Fibroblast of lung (primary cell): ENCODE measurements around the gene CRTAC1. TPM values are rescaled to one million over a fixed set of nuclear protein-coding genes. Genes with fewer than 3 reads are reported as not detected.

Experiments
- DNase-seq, 2 donors: peaks; one replicate each; pipeline versions ENCODE4 v3.0.0 to v3.0.0-alpha.2; 2010; ENCODE audit warnings: low read depth in 2 of 2
- H2AFZ ChIP-seq: 2 replicates; pipeline ENCODE4 v1.5.1; 2012; ENCODE audit warnings: low read length, control low read depth, inconsistent platforms
- H3K27ac ChIP-seq: 2 replicates; pipeline ENCODE4 v1.5.1; 2011; ENCODE audit warnings: low read length, control low read depth; ENCODE audit not compliant: insufficient read depth
- H3K27me3 ChIP-seq: 2 replicates; pipeline ENCODE4 v1.5.1; 2011; ENCODE audit warnings: mild to moderate bottlenecking, low read length; ENCODE audit not compliant: control insufficient read depth, insufficient read depth
- H3K36me3 ChIP-seq: 2 replicates; pipeline ENCODE4 v1.5.1; 2011; ENCODE audit warnings: low read length; ENCODE audit not compliant: control insufficient read depth, insufficient read depth
- H3K4me1 ChIP-seq: 2 replicates; pipeline ENCODE4 v1.5.1; 2011; ENCODE audit warnings: low read length; ENCODE audit not compliant: control insufficient read depth, insufficient read depth; ENCODE audit errors: extremely low read depth
- H3K4me2 ChIP-seq: 2 replicates; pipeline ENCODE4 v1.5.1; 2011; ENCODE audit warnings: low read length, control low read depth; ENCODE audit not compliant: insufficient read depth; ENCODE audit errors: extremely low read depth
- H3K4me3 ChIP-seq, 4 experiments: fragments of 200-600 bp in 1 of 4; sonication (generic) in 1 of 4; replicated peaks in 1 of 4; 2 replicates each; pipeline ENCODE4 v1.5.1; 2011 to 2016; ENCODE audit warnings: low read length in 4 of 4, low read depth in 3 of 4, mild to moderate bottlenecking in 3 of 4, control low read depth in 2 of 4, inconsistent platforms in 1 of 4, mixed read lengths in 1 of 4; ENCODE audit not compliant: insufficient read depth in 1 of 4; ENCODE audit errors: control extremely low read depth in 1 of 4
- H3K79me2 ChIP-seq: 2 replicates; pipeline ENCODE4 v1.5.1; 2012; ENCODE audit warnings: mild to moderate bottlenecking, low read length, inconsistent platforms; ENCODE audit not compliant: control insufficient read depth, insufficient read depth
- H3K9ac ChIP-seq: 2 replicates; pipeline ENCODE4 v1.5.1; 2011; ENCODE audit warnings: mild to moderate bottlenecking, low read length, control low read depth; ENCODE audit not compliant: insufficient read depth
- H3K9me3 ChIP-seq: 2 replicates; pipeline ENCODE4 v1.5.1; 2012; ENCODE audit warnings: low read depth, low read length; ENCODE audit not compliant: control insufficient read depth, insufficient read depth
- H4K20me1 ChIP-seq: 2 replicates; pipeline ENCODE4 v1.5.1; 2011; ENCODE audit warnings: low read length; ENCODE audit not compliant: control insufficient read depth, insufficient read depth; ENCODE audit errors: extremely low read depth
- CTCF ChIP-seq, 2 donors: IDR thresholded peaks in 1 of 2; conservative IDR thresholded peaks in 1 of 2; 1 replicate in 1 of 2; 2 replicates in 1 of 2; pipeline ENCODE4 v1.5.1; 2011 to 2012; ENCODE audit warnings: low read length in 2 of 2, control low read depth in 1 of 2, inconsistent platforms in 1 of 2, low read depth in 1 of 2, mild to moderate bottlenecking in 1 of 2
- EZH2 ChIP-seq: IDR thresholded peaks from 2 replicates; pipeline ENCODE4 v1.5.1; 2012; ENCODE audit warnings: low read length, control low read depth, mild to moderate bottlenecking; ENCODE audit errors: missing control alignments
- polyA plus RNA-seq, 2 donors: library from polyadenylated mRNA; depleted of rRNA in 1 of 2; stranded (reverse) in 1 of 2; unstranded in 1 of 2; fragments of >200 nt; gene quantifications; 2 replicates each; pipeline ENCODE4 v1.2.1, GENCODE V29; 2011 to 2012; ENCODE audit warnings: missing spikeins in 1 of 2
- total RNA-seq: library from RNA; depleted of rRNA; stranded (reverse); fragments of >200 nt; gene quantifications from 2 replicates; pipeline ENCODE4 v1.2.1, GENCODE V29; 2014

CRTAC1 gene
- total and polyA plus RNA-seq, 2 donors (not counting 1 experiment from before 2014, with no cell fraction given) = not detected

GRCh38 chr10:97939446-97939990 lies 90.9 kb downstream of the CRTAC1 start:
- no peaks in the 10 kb centered on the region for H3K4me1 ChIP-seq
- H3K4me3 ChIP-seq = no peak overlapping the region
- no peaks in the 10 kb centered on the region for H3K79me2 ChIP-seq
- no peak overlapping the region for H2AFZ ChIP-seq
- no peaks in the 10 kb centered on the region for H3K36me3 ChIP-seq
- TF ChIP-seq EZH2 (no peak), CTCF (conservative IDR thresholded peaks at IDR 0.05 in 1 of 2, IDR thresholded peaks at IDR 0.05 in 1 of 2; ENCODE audit: low read depth in 1 of 2, low read length in 2 of 2) (no peak)
- no peaks in the 10 kb centered on the region for H3K9me3 ChIP-seq
- H3K27ac ChIP-seq = no peak overlapping the region
- no peaks in the 10 kb centered on the region for H3K27me3 ChIP-seq
- no peak for DNase-seq
- no peaks in the 10 kb centered on the region for H4K20me1 ChIP-seq
- no peak overlapping the region for H3K9ac ChIP-seq
- no peak overlapping the region for H3K4me2 ChIP-seq

- Histone ChIP-seq H3K4me2 (no peak overlapping the region), H2AFZ (no peak overlapping the region), H3K36me3 (no peaks in the 10 kb centered on the region), H3K4me3 (no peak overlapping the region), H3K9ac (no peak overlapping the region), H3K27ac (no peak overlapping the region), H3K9me3 (no peaks in the 10 kb centered on the region), H3K27me3 (no peaks in the 10 kb centered on the region), H3K79me2 (no peaks in the 10 kb centered on the region), H3K4me1 (no peaks in the 10 kb centered on the region), H4K20me1 (no peaks in the 10 kb centered on the region)
- DNase-seq = no peak
- TF ChIP-seq EZH2 (no peak), CTCF (conservative IDR thresholded peaks at IDR 0.05 in 1 of 2, IDR thresholded peaks at IDR 0.05 in 1 of 2; ENCODE audit: low read depth in 1 of 2, low read length in 2 of 2) (no peak)
Measured at GRCh38 chr10:97937928-97938327, 92.5 kb downstream of the CRTAC1 start.

GRCh38 chr10:97937054-97937453 lies 93.4 kb downstream of the CRTAC1 start:
- Histone ChIP-seq H4K20me1 (no peaks in the 10 kb centered on the region), H3K27ac (no peak overlapping the region), H3K4me3 (no peak overlapping the region), H3K79me2 (no peaks in the 10 kb centered on the region), H3K4me2 (no peak overlapping the region), H3K9me3 (no peaks in the 10 kb centered on the region), H3K27me3 (no peaks in the 10 kb centered on the region), H2AFZ (no peak overlapping the region), H3K4me1 (no peaks in the 10 kb centered on the region), H3K9ac (no peak overlapping the region), H3K36me3 (no peaks in the 10 kb centered on the region)
- no peak for DNase-seq
- TF ChIP-seq EZH2 (no peak), CTCF (conservative IDR thresholded peaks at IDR 0.05 in 1 of 2, IDR thresholded peaks at IDR 0.05 in 1 of 2; ENCODE audit: low read depth in 1 of 2, low read length in 2 of 2) (no peak)
